ACHN (cell line): ENCODE results near the gene ANKS6.

Experiments used
- DNase-seq: peaks from one replicate; pipeline ENCODE4 v3.0.0-alpha.2; 2015
- in situ Hi-C: cut with HindIII; loops from 2 replicates; pipeline ENCODE4 v1.10.0; 2017; ENCODE audit warnings: low sequenced_read_pairs, low pct_ligation_motif_present, low pct_unique_long_range_greater_than_20kb

The ANKS6 gene

GRCh38 chr9:98755006-98755618, 41.2 kb downstream of the ANKS6 start:
- in situ Hi-C loops, result no loop called here
- no peak for DNase-seq

GRCh38 chr9:98751210-98751609, 45.1 kb downstream of the ANKS6 start:
- in situ Hi-C loops, result no loop called here
- no peak for DNase-seq

- in situ Hi-C loops, result no loop called here
These were observed 45.8 kb downstream of the ANKS6 start for GRCh38 chr9:98750364-98751060.

GRCh38 chr9:98747476-98747875, 48.9 kb downstream of the ANKS6 start:
- in situ Hi-C loops, result no loop called here
- no peak for DNase-seq

More at GRCh38 chr9:98750364-98751060, 45.8 kb downstream of the ANKS6 start:
- no peak for DNase-seq

GRCh38 chr9:98745470-98745869, 50.9 kb downstream of the ANKS6 start:
- in situ Hi-C loops, result no loop called here
- no peak for DNase-seq

GRCh38 chr9:98743818-98744611, 52.3 kb downstream of the ANKS6 start:
- DNase-seq, result no peak
- in situ Hi-C loops, result no loop called here

- DNase-seq, result no peak
- in situ Hi-C loops, result no loop called here
These were observed 53.0 kb downstream of the ANKS6 start for GRCh38 chr9:98743329-98743728.

- no peak for DNase-seq
- in situ Hi-C loops, result no loop called here
These were observed 53.8 kb downstream of the ANKS6 start for GRCh38 chr9:98742325-98743280.

- in situ Hi-C loops, result no loop called here
- DNase-seq, result no peak
These were observed 56.0 kb downstream of the ANKS6 start for GRCh38 chr9:98740226-98740881.

GRCh38 chr9:98738741-98739140, 57.6 kb downstream of the ANKS6 start:
- DNase-seq, result no peak
- in situ Hi-C loops, result no loop called here

GRCh38 chr9:98736226-98736625, 60.1 kb downstream of the ANKS6 start:
- no peak for DNase-seq
- in situ Hi-C loops, result no loop called here

- DNase-seq, result no peak
- in situ Hi-C loops, result no loop called here
These were observed 63.6 kb downstream of the ANKS6 start for GRCh38 chr9:98732801-98733200.

- in situ Hi-C loops, result no loop called here
- no peak for DNase-seq
These were observed 64.3 kb downstream of the ANKS6 start for GRCh38 chr9:98732091-98732490.

- in situ Hi-C loops, result no loop called here
- no peak for DNase-seq
These were observed 65.5 kb downstream of the ANKS6 start for GRCh38 chr9:98730871-98731270.

- in situ Hi-C loops, result no loop called here
These were observed 67.9 kb downstream of the ANKS6 start for GRCh38 chr9:98728500-98728899.

GRCh38 chr9:98727428-98727827, 68.9 kb downstream of the ANKS6 start:
- in situ Hi-C loops, result no loop called here
- DNase-seq, result no peak

More at GRCh38 chr9:98728500-98728899, 67.9 kb downstream of the ANKS6 start:
- DNase-seq, result no peak

GRCh38 chr9:98726735-98727134, 69.6 kb downstream of the ANKS6 start:
- in situ Hi-C loops, result no loop called here
- DNase-seq, result no peak
